ENCODE measurements around the gene IPO8. TPM values are rescaled to one million over a fixed set of nuclear protein-coding genes. Genes with fewer than 3 reads are reported as not detected.

Gene IPO8
- polyA plus RNA-seq: 10 to 100 TPM in 2 of 3 donors, 1 to 10 TPM in 1; 7.2 to 18.4 (median 11.1) TPM

GRCh38 chr12:30695199-30696102 lies at the start of gene IPO8:
TSS of gene IPO8 (minus strand) at chr12:30695869. CDS start at chr12:30695647, 222 bp downstream.
- no peaks in the 10 kb centered on the region for H3K36me3 Mint-ChIP-seq
- peak; percentile 84 to 85 (median 85) for DNase-seq
- H3K4me1 Mint-ChIP-seq: peaks cover 40 to 55% of the 10 kb centered on the region in 2 donors
- peaks cover 2 to 11% (median 3%) of the 10 kb centered on the region in 3 donors for H3K27me3 Mint-ChIP-seq (ENCODE audit: low read depth in 3 of 3)
- H3K27ac Mint-ChIP-seq: peak within 1 kb of the TSS; percentile 88 to 97 (median 93)
- H3K4me3 Mint-ChIP-seq: peak within 1 kb of the TSS; percentile 94 to 99 (median 96)
- H3K9me3 Mint-ChIP-seq: no peaks in the 10 kb centered on the region

GRCh38 chr12:30744321-30744720 lies 48.7 kb upstream of the IPO8 start:
- Mint-ChIP-seq H3K9me3 (no peaks in the 10 kb centered on the region), H3K36me3 (peaks cover 17 to 21% (median 19%) of the 10 kb centered on the region in 3 donors), H3K4me3 (no peak overlapping the region), H3K4me1 (peaks cover 11 to 13% of the 10 kb centered on the region in 2 donors), H3K27me3 (ENCODE audit: low read depth in 3 of 3) (no peaks in the 10 kb centered on the region), H3K27ac (no peak overlapping the region)
- no peak for DNase-seq

- H3K36me3 Mint-ChIP-seq: peaks cover 14 to 29% (median 26%) of the 10 kb centered on the region in 3 donors
- H3K4me1 Mint-ChIP-seq: peaks cover 3 to 4% of the 10 kb centered on the region in 2 donors
- no peak overlapping the region for H3K4me3 Mint-ChIP-seq
- H3K9me3 Mint-ChIP-seq: no peaks in the 10 kb centered on the region
- no peaks in the 10 kb centered on the region for H3K27me3 Mint-ChIP-seq (ENCODE audit: low read depth in 3 of 3)
- DNase-seq: no peak
- H3K27ac Mint-ChIP-seq: no peak overlapping the region
Observed at GRCh38 chr12:30740274-30740673, 44.6 kb upstream of the IPO8 start.

- Mint-ChIP-seq H3K9me3 (no peaks in the 10 kb centered on the region), H3K36me3 (peaks cover 21 to 37% (median 33%) of the 10 kb centered on the region in 3 donors), H3K4me1 (peaks cover 3 to 4% of the 10 kb centered on the region in 2 donors), H3K27ac (no peak overlapping the region), H3K27me3 (ENCODE audit: low read depth in 3 of 3) (no peaks in the 10 kb centered on the region), H3K4me3 (no peak overlapping the region)
- DNase-seq: no peak
Observed at GRCh38 chr12:30739020-30739419, 43.4 kb upstream of the IPO8 start.

- Mint-ChIP-seq H3K9me3 (no peaks in the 10 kb centered on the region), H3K27ac (no peak overlapping the region), H3K4me1 (peaks cover 0 to 4% of the 10 kb centered on the region in 2 donors), H3K4me3 (no peak overlapping the region), H3K27me3 (ENCODE audit: low read depth in 3 of 3) (no peaks in the 10 kb centered on the region), H3K36me3 (peaks cover 34 to 38% (median 36%) of the 10 kb centered on the region in 3 donors)
- DNase-seq: no peak
Observed at GRCh38 chr12:30732954-30733637, 37.4 kb upstream of the IPO8 start.

GRCh38 chr12:30730011-30730410 lies 34.3 kb upstream of the IPO8 start:
- H3K27me3 Mint-ChIP-seq (ENCODE audit: low read depth in 3 of 3): no peaks in the 10 kb centered on the region
- no peaks in the 10 kb centered on the region for H3K9me3 Mint-ChIP-seq
- no peak overlapping the region for H3K27ac Mint-ChIP-seq
- H3K4me1 Mint-ChIP-seq: peaks cover 0 to 6% of the 10 kb centered on the region in 2 donors
- no peak overlapping the region for H3K4me3 Mint-ChIP-seq
- H3K36me3 Mint-ChIP-seq: peaks cover 24 to 39% (median 25%) of the 10 kb centered on the region in 3 donors
- no peak for DNase-seq

GRCh38 chr12:30729547-30729946 lies 33.9 kb upstream of the IPO8 start:
- no peak for DNase-seq
- no peak overlapping the region for H3K4me3 Mint-ChIP-seq
- peaks cover 20 to 38% (median 21%) of the 10 kb centered on the region in 3 donors for H3K36me3 Mint-ChIP-seq
- H3K9me3 Mint-ChIP-seq: no peaks in the 10 kb centered on the region
- H3K27ac Mint-ChIP-seq: no peak overlapping the region
- no peaks in the 10 kb centered on the region for H3K27me3 Mint-ChIP-seq (ENCODE audit: low read depth in 3 of 3)
- H3K4me1 Mint-ChIP-seq: peaks cover 0 to 9% of the 10 kb centered on the region in 2 donors

- Mint-ChIP-seq H3K36me3 (peaks cover 24 to 41% (median 27%) of the 10 kb centered on the region in 3 donors), H3K4me1 (peaks cover 1 to 9% of the 10 kb centered on the region in 2 donors), H3K27me3 (ENCODE audit: low read depth in 3 of 3) (no peaks in the 10 kb centered on the region), H3K9me3 (no peaks in the 10 kb centered on the region), H3K27ac (no peak overlapping the region), H3K4me3 (no peak overlapping the region)
- DNase-seq: no peak
Observed at GRCh38 chr12:30726647-30727046, 31.0 kb upstream of the IPO8 start.

- Mint-ChIP-seq H3K4me3 (no peak overlapping the region), H3K27me3 (ENCODE audit: low read depth in 3 of 3) (no peaks in the 10 kb centered on the region), H3K9me3 (no peaks in the 10 kb centered on the region), H3K27ac (no peak overlapping the region), H3K36me3 (peaks cover 32 to 47% (median 32%) of the 10 kb centered on the region in 3 donors), H3K4me1 (peaks cover 1 to 9% of the 10 kb centered on the region in 2 donors)
- no peak for DNase-seq
Observed at GRCh38 chr12:30725739-30726138, 30.1 kb upstream of the IPO8 start.

- peaks cover 20 to 58% (median 26%) of the 10 kb centered on the region in 3 donors for H3K36me3 Mint-ChIP-seq
- no peak overlapping the region for H3K27ac Mint-ChIP-seq
- DNase-seq: no peak
- H3K27me3 Mint-ChIP-seq (ENCODE audit: low read depth in 3 of 3): no peaks in the 10 kb centered on the region
- peaks cover 0 to 1% of the 10 kb centered on the region in 2 donors for H3K4me1 Mint-ChIP-seq
- H3K4me3 Mint-ChIP-seq: no peak overlapping the region
- H3K9me3 Mint-ChIP-seq: no peaks in the 10 kb centered on the region
Observed at GRCh38 chr12:30719060-30719459, 23.4 kb upstream of the IPO8 start.

- no peak overlapping the region for H3K27ac Mint-ChIP-seq
- H3K27me3 Mint-ChIP-seq (ENCODE audit: low read depth in 3 of 3): no peaks in the 10 kb centered on the region
- H3K4me3 Mint-ChIP-seq: no peak overlapping the region
- H3K9me3 Mint-ChIP-seq: no peaks in the 10 kb centered on the region
- H3K4me1 Mint-ChIP-seq: no peaks in the 10 kb centered on the region
- H3K36me3 Mint-ChIP-seq: peaks cover 13 to 32% (median 15%) of the 10 kb centered on the region in 3 donors
- DNase-seq: no peak
Observed at GRCh38 chr12:30707613-30708342, 12.1 kb upstream of the IPO8 start.

GRCh38 chr12:30706476-30706875 lies 10.8 kb upstream of the IPO8 start:
- Mint-ChIP-seq H3K27ac (no peak overlapping the region), H3K4me1 (no peaks in the 10 kb centered on the region), H3K36me3 (peaks cover 9 to 26% (median 15%) of the 10 kb centered on the region in 3 donors), H3K4me3 (no peak overlapping the region), H3K9me3 (no peaks in the 10 kb centered on the region), H3K27me3 (ENCODE audit: low read depth in 3 of 3) (no peaks in the 10 kb centered on the region)
- no peak for DNase-seq

GRCh38 chr12:30701056-30701455 lies 5.4 kb upstream of the IPO8 start:
- H3K27ac Mint-ChIP-seq: no peak overlapping the region
- H3K4me3 Mint-ChIP-seq: no peak overlapping the region
- no peak for DNase-seq
- H3K9me3 Mint-ChIP-seq: no peaks in the 10 kb centered on the region
- H3K27me3 Mint-ChIP-seq (ENCODE audit: low read depth in 3 of 3): peaks cover 0 to 7% (median 0%) of the 10 kb centered on the region in 3 donors
- H3K4me1 Mint-ChIP-seq: peaks cover 5% of the 10 kb centered on the region in 2 donors
- no peaks in the 10 kb centered on the region for H3K36me3 Mint-ChIP-seq
